ENCODE results near the gene IQCC. TPM values are rescaled to one million over a fixed set of nuclear protein-coding genes. Genes with fewer than 3 reads are reported as not detected.

The IQCC gene
- polyA plus RNA-seq, 3 donors, result 0.18 to 0.31 (median 0.28) TPM

DNA sequence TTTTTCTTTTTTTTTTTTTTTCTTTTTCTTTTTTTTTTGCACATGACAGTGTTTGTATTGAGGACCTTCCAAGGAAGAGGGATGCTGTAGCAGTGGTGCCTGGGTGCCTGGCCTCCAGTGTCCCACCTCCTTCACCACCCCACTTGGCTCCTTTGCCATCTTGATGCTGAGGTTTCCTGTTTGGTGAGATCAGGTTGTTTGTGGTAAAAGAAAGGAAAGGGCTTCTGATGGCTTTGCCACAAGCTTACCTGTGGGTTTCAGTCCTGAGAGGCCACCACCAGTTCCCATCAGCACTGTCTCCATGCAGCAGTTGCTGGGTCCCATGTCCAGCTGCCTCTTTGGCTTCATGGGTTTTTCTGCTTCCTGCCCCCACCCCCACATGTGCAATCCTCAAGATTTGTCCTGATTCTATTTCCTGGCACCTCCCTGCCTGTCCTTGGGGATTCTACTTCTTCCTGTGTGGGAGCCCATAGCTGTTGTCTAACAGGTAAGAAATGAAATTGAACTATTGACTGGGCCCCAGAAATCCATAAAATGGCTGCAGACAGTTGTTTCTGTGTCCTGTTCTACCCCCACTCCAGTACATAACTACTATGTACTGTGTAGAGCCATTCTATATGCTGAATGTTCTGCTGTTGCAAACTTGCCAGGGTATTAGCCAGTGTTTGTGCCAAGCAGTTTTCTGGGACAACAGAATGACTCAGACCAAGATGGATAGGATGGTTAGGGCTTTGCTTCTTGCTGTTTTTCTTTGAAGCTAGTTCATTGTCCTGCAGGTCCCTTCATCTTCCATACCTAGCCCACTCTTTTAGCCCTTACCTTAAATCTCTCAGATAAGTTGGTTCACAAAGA lies 9.3 kb upstream of the IQCC start:
- Histone ChIP-seq H3K9ac (ENCODE audit: insufficient read depth, low read length, poor library complexity, severe bottlenecking) (no peak overlapping the region), H3K36me3 (replicated peaks in 1 of 2; ENCODE audit: control insufficient read depth in 1 of 2, insufficient read depth in 2 of 2, low read length in 2 of 2) (peaks cover 62 to 73% of the 10 kb centered on the region in 2 donors), H4K20me1 (ENCODE audit: insufficient read depth, low read length) (no peaks in the 10 kb centered on the region), H2AFZ (ENCODE audit: insufficient read depth, low read depth, low read length, poor library complexity, severe bottlenecking) (no peak overlapping the region), H3K79me2 (ENCODE audit: insufficient read depth, low read length) (no peaks in the 10 kb centered on the region), H3K4me1 (ENCODE audit: control insufficient read depth in 1 of 2, insufficient read depth in 2 of 2, low read length in 2 of 2) (peaks cover 12 to 17% of the 10 kb centered on the region in 2 donors), H3K27ac (ENCODE audit: low read depth in 1 of 2, low read length in 2 of 2) (no peak overlapping the region), H3K4me2 (replicated peaks; ENCODE audit: extremely low read depth, low read length, poor library complexity, severe bottlenecking) (no peak overlapping the region), H3K4me3 (replicated peaks in 1 of 3; ENCODE audit: low read depth in 2 of 3, low read length in 3 of 3) (no peak overlapping the region), H3K9me3 (replicated peaks in 1 of 2; ENCODE audit: control insufficient read depth in 1 of 2, insufficient read depth in 1 of 2, low read length in 2 of 2) (no peaks in the 10 kb centered on the region), H3K27me3 (ENCODE audit: control insufficient read depth in 2 of 2, insufficient read depth in 2 of 2, low read length in 2 of 2) (no peaks in the 10 kb centered on the region)
- TF ChIP-seq, protein P1, sequence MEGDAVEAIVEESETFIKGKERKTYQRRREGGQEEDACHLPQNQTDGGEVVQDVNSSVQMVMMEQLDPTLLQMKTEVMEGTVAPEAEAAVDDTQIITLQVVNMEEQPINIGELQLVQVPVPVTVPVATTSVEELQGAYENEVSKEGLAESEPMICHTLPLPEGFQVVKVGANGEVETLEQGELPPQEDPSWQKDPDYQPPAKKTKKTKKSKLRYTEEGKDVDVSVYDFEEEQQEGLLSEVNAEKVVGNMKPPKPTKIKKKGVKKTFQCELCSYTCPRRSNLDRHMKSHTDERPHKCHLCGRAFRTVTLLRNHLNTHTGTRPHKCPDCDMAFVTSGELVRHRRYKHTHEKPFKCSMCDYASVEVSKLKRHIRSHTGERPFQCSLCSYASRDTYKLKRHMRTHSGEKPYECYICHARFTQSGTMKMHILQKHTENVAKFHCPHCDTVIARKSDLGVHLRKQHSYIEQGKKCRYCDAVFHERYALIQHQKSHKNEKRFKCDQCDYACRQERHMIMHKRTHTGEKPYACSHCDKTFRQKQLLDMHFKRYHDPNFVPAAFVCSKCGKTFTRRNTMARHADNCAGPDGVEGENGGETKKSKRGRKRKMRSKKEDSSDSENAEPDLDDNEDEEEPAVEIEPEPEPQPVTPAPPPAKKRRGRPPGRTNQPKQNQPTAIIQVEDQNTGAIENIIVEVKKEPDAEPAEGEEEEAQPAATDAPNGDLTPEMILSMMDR (IDR thresholded peaks at IDR 0.05), result no peak
- peaks cover 15% of the 10 kb centered on the region for H3K4me1 Mint-ChIP-seq
- intact Hi-C loops (cut with micrococcal nuclease), result no loop called here
- peaks cover 0 to 1% (median 0%) of the 10 kb centered on the region in 7 donors for H3K9me3 Mint-ChIP-seq
- peaks cover 66 to 71% of the 10 kb centered on the region in 2 donors for H3K36me3 Mint-ChIP-seq
- peak overlapping the region in 2 of 7 donors; percentile 20 to 29 for H3K27ac Mint-ChIP-seq
- DNase-seq, result no peak
- H3K27me3 Mint-ChIP-seq (ENCODE audit: low read depth in 3 of 3), result peaks cover 0 to under 1% (median under 1%) of the 10 kb centered on the region in 3 donors
- H3K4me3 Mint-ChIP-seq, result no peak overlapping the region

DNA sequence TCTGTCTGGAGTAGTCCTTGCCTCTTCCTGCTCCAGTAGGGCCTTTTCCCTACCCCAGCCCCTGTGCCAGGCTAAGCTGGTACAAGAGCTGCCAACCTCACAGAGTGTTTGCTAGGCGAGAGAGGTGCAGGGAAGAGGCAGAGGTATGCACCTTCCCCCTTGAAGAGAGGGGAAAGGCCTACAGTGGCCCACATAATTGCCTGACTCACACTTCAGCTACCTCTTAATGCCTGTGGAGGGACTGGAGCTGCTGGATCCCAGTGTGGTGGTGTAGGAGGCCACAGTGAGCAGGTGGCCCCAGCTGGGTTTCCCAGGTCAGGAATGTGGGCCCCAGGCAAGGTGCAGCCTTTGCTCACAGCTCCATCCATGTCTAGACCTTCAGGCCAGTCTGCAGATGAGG lies 8.4 kb upstream of the IQCC start:
- peak overlapping the region in 3 of 7 donors; percentile 29 to 75 (median 64) for H3K27ac Mint-ChIP-seq
- Histone ChIP-seq H3K27ac (ENCODE audit: low read depth in 1 of 2, low read length in 2 of 2) (peak overlapping the region in 1 of 2 donors; percentile 23), H3K9ac (ENCODE audit: insufficient read depth, low read length, poor library complexity, severe bottlenecking) (no peak overlapping the region), H3K4me3 (replicated peaks in 1 of 3; ENCODE audit: low read depth in 2 of 3, low read length in 3 of 3) (no peak overlapping the region), H3K9me3 (replicated peaks in 1 of 2; ENCODE audit: control insufficient read depth in 1 of 2, insufficient read depth in 1 of 2, low read length in 2 of 2) (no peaks in the 10 kb centered on the region), H4K20me1 (ENCODE audit: insufficient read depth, low read length) (no peaks in the 10 kb centered on the region), H3K27me3 (ENCODE audit: control insufficient read depth in 2 of 2, insufficient read depth in 2 of 2, low read length in 2 of 2) (no peaks in the 10 kb centered on the region), H3K36me3 (replicated peaks in 1 of 2; ENCODE audit: control insufficient read depth in 1 of 2, insufficient read depth in 2 of 2, low read length in 2 of 2) (peaks cover 54 to 64% of the 10 kb centered on the region in 2 donors), H2AFZ (ENCODE audit: insufficient read depth, low read depth, low read length, poor library complexity, severe bottlenecking) (no peak overlapping the region), H3K79me2 (ENCODE audit: insufficient read depth, low read length) (no peaks in the 10 kb centered on the region), H3K4me2 (replicated peaks; ENCODE audit: extremely low read depth, low read length, poor library complexity, severe bottlenecking) (no peak overlapping the region), H3K4me1 (ENCODE audit: control insufficient read depth in 1 of 2, insufficient read depth in 2 of 2, low read length in 2 of 2) (peaks cover 21 to 24% of the 10 kb centered on the region in 2 donors)
- intact Hi-C loops (cut with micrococcal nuclease), result no loop called here
- H3K27me3 Mint-ChIP-seq (ENCODE audit: low read depth in 3 of 3), result peaks cover 0 to 7% (median 6%) of the 10 kb centered on the region in 3 donors
- H3K4me3 Mint-ChIP-seq, result no peak overlapping the region
- DNase-seq, result no peak
- H3K9me3 Mint-ChIP-seq, result peaks cover 0 to 1% (median 0%) of the 10 kb centered on the region in 7 donors
- TF ChIP-seq, protein P1 (IDR thresholded peaks at IDR 0.05), result no peak
- peaks cover 23% of the 10 kb centered on the region for H3K4me1 Mint-ChIP-seq
- no CpG with 5 or more reads among the region's 1 CpG for WGBS (ENCODE audit: insufficient coverage)
- peaks cover 57 to 62% of the 10 kb centered on the region in 2 donors for H3K36me3 Mint-ChIP-seq
